A549 treated with GW870086 at 1 μM for 4 hours (cell line): ENCODE data around the gene CALML3. TPM values are rescaled to one million over a fixed set of nuclear protein-coding genes. Genes with fewer than 3 reads are reported as not detected.

Experiments
- total RNA-seq: library from RNA; stranded (reverse); fragments of 200-300 nt; extraction: Qiagen RNA extraction; gene quantifications from 5 replicates; pipeline ENCODE4 v1.2.3, GENCODE V29; 2022; ENCODE audit warnings: low read depth

Gene CALML3
- not detected in 5 replicates for total RNA-seq

DNA sequence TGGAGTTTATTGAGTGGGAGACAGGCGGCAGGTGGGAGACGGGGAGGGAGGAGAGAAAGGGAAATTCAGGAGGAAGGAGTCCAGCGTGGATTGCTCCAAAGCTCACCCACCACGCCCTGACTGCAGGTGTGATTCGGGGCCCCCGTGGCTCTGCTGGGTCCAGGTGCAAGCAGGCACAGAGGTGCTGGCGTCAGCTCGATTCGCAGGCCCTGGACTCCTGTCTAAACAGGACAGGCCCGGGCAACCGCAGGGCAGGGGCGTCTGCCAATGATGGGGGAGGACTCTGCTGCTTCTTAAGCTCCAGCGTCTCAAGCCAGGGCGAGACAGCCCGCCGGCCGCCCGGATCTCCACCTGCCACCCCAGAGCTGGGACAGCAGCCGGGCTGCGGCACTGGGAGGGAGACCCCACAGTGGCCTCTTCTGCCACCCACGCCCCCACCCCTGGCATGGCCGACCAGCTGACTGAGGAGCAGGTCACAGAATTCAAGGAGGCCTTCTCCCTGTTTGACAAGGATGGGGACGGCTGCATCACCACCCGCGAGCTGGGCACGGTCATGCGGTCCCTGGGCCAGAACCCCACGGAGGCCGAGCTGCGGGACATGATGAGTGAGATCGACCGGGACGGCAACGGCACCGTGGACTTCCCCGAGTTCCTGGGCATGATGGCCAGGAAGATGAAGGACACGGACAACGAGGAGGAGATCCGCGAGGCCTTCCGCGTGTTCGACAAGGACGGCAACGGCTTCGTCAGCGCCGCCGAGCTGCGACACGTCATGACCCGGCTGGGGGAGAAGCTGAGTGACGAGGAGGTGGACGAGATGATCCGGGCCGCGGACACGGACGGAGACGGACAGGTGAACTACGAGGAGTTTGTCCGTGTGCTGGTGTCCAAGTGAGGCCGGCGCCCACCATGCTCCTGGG lies at the start of gene CALML3:
CALML3 (plus strand) TSS at position 321 of the 920 bp plus-strand sequence; CDS start at position 446, 125 bp downstream.

DNA sequence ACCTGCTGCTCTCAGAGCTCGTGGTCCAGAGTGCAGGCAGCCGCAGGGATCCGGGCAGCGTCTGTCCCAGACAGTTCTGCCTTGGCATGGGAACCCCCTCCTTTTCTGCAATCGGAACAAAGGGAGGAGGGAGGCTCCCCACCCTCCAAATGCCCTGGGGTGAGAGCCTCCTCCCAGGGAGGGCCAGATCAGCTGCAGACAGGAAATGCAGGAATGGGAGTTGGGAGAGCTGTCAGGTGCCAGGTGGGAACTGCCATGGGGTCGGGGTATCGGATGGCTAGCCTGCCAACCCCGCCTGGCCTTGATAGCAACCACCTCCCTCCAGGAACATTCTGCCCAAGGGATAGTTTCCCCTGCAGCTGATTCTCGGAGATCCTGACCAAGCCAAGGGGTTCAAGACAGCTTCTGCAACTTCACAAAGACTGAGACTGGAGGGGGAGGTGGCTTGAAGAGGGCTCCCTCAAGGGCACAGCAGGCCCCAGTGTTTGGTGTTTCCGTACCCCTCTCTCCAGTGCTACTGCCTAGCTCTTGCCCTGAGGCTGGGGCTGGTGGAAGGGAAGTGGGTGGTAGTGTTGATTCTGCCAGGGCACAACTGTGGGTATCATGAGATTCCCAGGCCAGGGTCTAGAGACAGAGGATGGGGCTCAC lies 25.1 kb upstream of the CALML3 start, which contains the start of gene CALML5:
CALML5 (minus strand) TSS at position 78 of the 648 bp plus-strand sequence. CDS start 132 bp downstream, outside the sequence.

Other genes with a start within 250 kb of the CALML3 start
- gene UCN3, start 160.0 kb upstream of the CALML3 start, total RNA-seq: not detected in 5 replicates
- gene TUBAL3, start 120.1 kb upstream of the CALML3 start, total RNA-seq: 0.19 to 0.50 TPM (median 0.27 TPM) in 5 replicates
- gene NET1, start 112.4 kb upstream of the CALML3 start, total RNA-seq: 46.0 to 69.0 TPM (median 62.3 TPM) in 5 replicates
- not detected in 5 replicates for gene CALML5, start 25.4 kb upstream of the CALML3 start, total RNA-seq
- gene ASB13, start 141.6 kb downstream of the CALML3 start, total RNA-seq: 17.9 to 25.0 TPM (median 21.1 TPM) in 5 replicates
- 22.1 to 39.4 TPM (median 35.8 TPM) in 5 replicates for gene TASOR2, start 159.9 kb downstream of the CALML3 start, total RNA-seq